Activated CD8-positive, alpha-beta memory T cell treated with anti-CD3 and anti-CD28 coated beads for 24 hours (primary cell): Measurements from ENCODE around the gene EDRF1.

Experiments used
- DNase-seq: peaks from one replicate; pipeline ENCODE4 v3.0.0-alpha.2; 2020

The EDRF1 gene

GRCh38 chr10:125762692-125763648, 43.5 kb downstream of the EDRF1 start:
- DNase-seq = no peak

GRCh38 chr10:125765835-125766234, 46.3 kb downstream of the EDRF1 start:
- no peak for DNase-seq

- DNase-seq = no peak
These were observed 47.0 kb downstream of the EDRF1 start for GRCh38 chr10:125766511-125766910.

GRCh38 chr10:125768219-125768855, 48.8 kb downstream of the EDRF1 start:
- no peak for DNase-seq

- DNase-seq = no peak
These were observed 49.7 kb downstream of the EDRF1 start for GRCh38 chr10:125769175-125769574.

GRCh38 chr10:125770844-125771243, 51.3 kb downstream of the EDRF1 start:
- DNase-seq = no peak

- no peak for DNase-seq
These were observed 52.8 kb downstream of the EDRF1 start for GRCh38 chr10:125772112-125772863.

- DNase-seq = no peak
These were observed 53.3 kb downstream of the EDRF1 start for GRCh38 chr10:125772864-125773180.

GRCh38 chr10:125773687-125774543, 54.4 kb downstream of the EDRF1 start:
- no peak for DNase-seq

- DNase-seq = no peak
These were observed 55.2 kb downstream of the EDRF1 start for GRCh38 chr10:125774581-125775191.

- DNase-seq = no peak
These were observed 56.1 kb downstream of the EDRF1 start, which contains the start of gene MMP21 for GRCh38 chr10:125775491-125776106. Gene MMP21 (minus strand): TSS chr10:125775821. CDS start chr10:125775821, 0 bp downstream.

GRCh38 chr10:125777806-125778205, 58.3 kb downstream of the EDRF1 start:
- no peak for DNase-seq

- DNase-seq = no peak
These were observed 59.0 kb downstream of the EDRF1 start for GRCh38 chr10:125778556-125778955.

GRCh38 chr10:125779403-125780327, 60.2 kb downstream of the EDRF1 start:
- DNase-seq = peak; percentile 47

- no peak for DNase-seq
These were observed 61.9 kb downstream of the EDRF1 start for GRCh38 chr10:125781374-125781773.

- DNase-seq = peak; percentile 15
These were observed 62.5 kb downstream of the EDRF1 start for GRCh38 chr10:125782054-125782453.

GRCh38 chr10:125782616-125783015, 63.1 kb downstream of the EDRF1 start:
- no peak for DNase-seq

GRCh38 chr10:125783408-125783807, 63.9 kb downstream of the EDRF1 start:
- DNase-seq = no peak

GRCh38 chr10:125783957-125784356, 64.4 kb downstream of the EDRF1 start:
- DNase-seq = no peak

- no peak for DNase-seq
These were observed 66.3 kb downstream of the EDRF1 start for GRCh38 chr10:125785791-125786190.
